Measurements from ENCODE around the gene TCEAL9. TPM values are rescaled to one million over a fixed set of nuclear protein-coding genes. Genes with fewer than 3 reads are reported as not detected.

TCEAL9 gene
- total and polyA plus RNA-seq, 2 donors (not counting 3 experiments of a cell fraction or from before 2014, with no cell fraction given): 61.7 to 98.3 TPM

- dilution Hi-C loops (cut with MboI; ENCODE audit: extremely low pct_ligation_motif_present, low sequenced_read_pairs): no loop called here
- Histone ChIP-seq H3K4me2 (ENCODE audit: insufficient read depth, low read length) (no peak overlapping the region), H3K36me3 (ENCODE audit: control insufficient read depth in 2 of 2, extremely low read depth in 1 of 2, insufficient read depth in 2 of 2, low read length in 2 of 2) (no peaks in the 10 kb centered on the region), H3K9me3 (replicated peaks; ENCODE audit: control insufficient read depth, insufficient read depth, low read length) (no peaks in the 10 kb centered on the region), H3K9ac (replicated peaks; ENCODE audit: extremely low read depth, insufficient read depth, low read length) (no peak overlapping the region), H3K27me3 (ENCODE audit: control insufficient read depth in 2 of 2, insufficient read depth in 2 of 2, low read length in 2 of 2) (no peaks in the 10 kb centered on the region), H2AFZ (ENCODE audit: low read depth, low read length) (no peak overlapping the region), H4K20me1 (replicated peaks; ENCODE audit: control insufficient read depth, extremely low read depth, insufficient read depth, low read length) (no peaks in the 10 kb centered on the region), H3K9me1 (replicated peaks; ENCODE audit: control insufficient read depth, extremely low read depth, insufficient read depth, low read length) (no peaks in the 10 kb centered on the region), H3K4me3 (replicated peaks in 1 of 3; ENCODE audit: insufficient read depth in 1 of 3, low read depth in 1 of 3, low read length in 3 of 3) (no peak overlapping the region), H3K4me1 (ENCODE audit: control insufficient read depth, extremely low read depth, insufficient read depth, low read length) (peaks cover 31% of the 10 kb centered on the region), H3K79me2 (ENCODE audit: control insufficient read depth, insufficient read depth, low read length) (peaks cover 20% of the 10 kb centered on the region), H3K27ac (ENCODE audit: insufficient read depth, low read depth, low read length) (peak overlapping the region; percentile 1)
- POLR2A ChIA-PET: no interaction called here
- intact Hi-C loops (cut with micrococcal nuclease): loop anchor here (1.0 kb wide), 1 partner anchor 17 kb away; no protein-coding TSS in a partner anchor
- no TSS peak for BruUV-seq (replicated peaks)
- FAIRE-seq (peak; percentile 71), DNase-seq (ENCODE audit: low read depth, low spot score) (peak; percentile 80)
- TF ChIP-seq EZH2 (IDR thresholded peaks at IDR 0.05; ENCODE audit: borderline replicate concordance, low read depth, low read length, severe bottlenecking) (no peak), MYC (IDR thresholded peaks at IDR 0.05; ENCODE audit: low read depth, low read length) (no peak), FOS (IDR thresholded peaks at IDR 0.05; ENCODE audit: borderline replicate concordance, insufficient read depth, low read length) (no peak), POLR2AphosphoS5 (IDR thresholded peaks at IDR 0.05; ENCODE audit: insufficient read depth, low read depth, low read length) (no peak), JUN (IDR thresholded peaks at IDR 0.05; ENCODE audit: borderline replicate concordance, insufficient read depth, insufficient read length, low read depth) (no peak), POLR2A (IDR thresholded peaks at IDR 0.05; ENCODE audit: low read depth, low read length) (no peak), GATA2 (IDR thresholded peaks at IDR 0.05; ENCODE audit: insufficient read depth, insufficient read length, low read depth, low read length) (peak; percentile 62)
- CTCF ChIA-PET: no interaction called here
These were observed 3.8 kb downstream of the TCEAL9 start for GRCh38 chrX:103360092-103360491.

GRCh38 chrX:103360916-103361315 is 4.6 kb downstream of the TCEAL9 start:
- Histone ChIP-seq H3K4me2 (ENCODE audit: insufficient read depth, low read length) (no peak overlapping the region), H3K27me3 (ENCODE audit: control insufficient read depth in 2 of 2, insufficient read depth in 2 of 2, low read length in 2 of 2) (no peaks in the 10 kb centered on the region), H3K4me1 (ENCODE audit: control insufficient read depth, extremely low read depth, insufficient read depth, low read length) (peaks cover 31% of the 10 kb centered on the region), H3K9ac (replicated peaks; ENCODE audit: extremely low read depth, insufficient read depth, low read length) (no peak overlapping the region), H3K4me3 (replicated peaks in 1 of 3; ENCODE audit: insufficient read depth in 1 of 3, low read depth in 1 of 3, low read length in 3 of 3) (no peak overlapping the region), H4K20me1 (replicated peaks; ENCODE audit: control insufficient read depth, extremely low read depth, insufficient read depth, low read length) (no peaks in the 10 kb centered on the region), H3K9me1 (replicated peaks; ENCODE audit: control insufficient read depth, extremely low read depth, insufficient read depth, low read length) (no peaks in the 10 kb centered on the region), H3K9me3 (replicated peaks; ENCODE audit: control insufficient read depth, insufficient read depth, low read length) (no peaks in the 10 kb centered on the region), H3K27ac (ENCODE audit: insufficient read depth, low read depth, low read length) (peak overlapping the region; percentile 1), H2AFZ (ENCODE audit: low read depth, low read length) (no peak overlapping the region), H3K79me2 (ENCODE audit: control insufficient read depth, insufficient read depth, low read length) (peaks cover 20% of the 10 kb centered on the region), H3K36me3 (ENCODE audit: control insufficient read depth in 2 of 2, extremely low read depth in 1 of 2, insufficient read depth in 2 of 2, low read length in 2 of 2) (no peaks in the 10 kb centered on the region)
- intact Hi-C loops (cut with micrococcal nuclease): loop anchor here (1.0 kb wide), 1 partner anchor 16 kb away; no protein-coding TSS in a partner anchor
- CTCF ChIA-PET: no interaction called here
- FAIRE-seq (no peak), DNase-seq (ENCODE audit: low read depth, low spot score) (peak; percentile 21)
- TF ChIP-seq JUN (IDR thresholded peaks at IDR 0.05; ENCODE audit: borderline replicate concordance, insufficient read depth, insufficient read length, low read depth): no peak
- TF ChIP-seq FOS (IDR thresholded peaks at IDR 0.05; ENCODE audit: borderline replicate concordance, insufficient read depth, low read length): no peak
- no peak for TF ChIP-seq MYC (IDR thresholded peaks at IDR 0.05; ENCODE audit: low read depth, low read length)
- no peak for TF ChIP-seq POLR2A (IDR thresholded peaks at IDR 0.05; ENCODE audit: low read depth, low read length)
- TF ChIP-seq EZH2 (IDR thresholded peaks at IDR 0.05; ENCODE audit: borderline replicate concordance, low read depth, low read length, severe bottlenecking): no peak
- no peak for TF ChIP-seq GATA2 (IDR thresholded peaks at IDR 0.05; ENCODE audit: insufficient read depth, insufficient read length, low read depth, low read length)
- TF ChIP-seq POLR2AphosphoS5 (IDR thresholded peaks at IDR 0.05; ENCODE audit: insufficient read depth, low read depth, low read length): no peak
- no peak for TF ChIP-seq CTCF (IDR thresholded peaks at IDR 0.05; ENCODE audit: extremely low read depth in 1 of 2, insufficient read depth in 1 of 2, low read depth in 1 of 2, low read length in 2 of 2)
- TF ChIP-seq MAX (IDR thresholded peaks at IDR 0.05; ENCODE audit: insufficient read depth, insufficient read length): no peak
- no TSS peak for BruUV-seq (replicated peaks)
- POLR2A ChIA-PET: no interaction called here
- dilution Hi-C loops (cut with MboI; ENCODE audit: extremely low pct_ligation_motif_present, low sequenced_read_pairs): no loop called here

Measured in endothelial cell of umbilical vein (primary cell).